HG03342 (cell line): ENCODE results near the gene REEP6.
"Not testable (repeated sequence)": the region's sequence is repeated elsewhere in the genome, so short reads cannot be mapped to it uniquely, and the experiment has no call there.

Source experiments
- ATAC-seq: cut with Tn5 transposase; IDR thresholded peaks from one replicate; pipeline ENCODE4 v1.9.1; 2021; ENCODE audit warnings: mild to moderate bottlenecking, moderate library complexity; ENCODE audit not compliant: unreplicated experiment

Gene REEP6

DNA sequence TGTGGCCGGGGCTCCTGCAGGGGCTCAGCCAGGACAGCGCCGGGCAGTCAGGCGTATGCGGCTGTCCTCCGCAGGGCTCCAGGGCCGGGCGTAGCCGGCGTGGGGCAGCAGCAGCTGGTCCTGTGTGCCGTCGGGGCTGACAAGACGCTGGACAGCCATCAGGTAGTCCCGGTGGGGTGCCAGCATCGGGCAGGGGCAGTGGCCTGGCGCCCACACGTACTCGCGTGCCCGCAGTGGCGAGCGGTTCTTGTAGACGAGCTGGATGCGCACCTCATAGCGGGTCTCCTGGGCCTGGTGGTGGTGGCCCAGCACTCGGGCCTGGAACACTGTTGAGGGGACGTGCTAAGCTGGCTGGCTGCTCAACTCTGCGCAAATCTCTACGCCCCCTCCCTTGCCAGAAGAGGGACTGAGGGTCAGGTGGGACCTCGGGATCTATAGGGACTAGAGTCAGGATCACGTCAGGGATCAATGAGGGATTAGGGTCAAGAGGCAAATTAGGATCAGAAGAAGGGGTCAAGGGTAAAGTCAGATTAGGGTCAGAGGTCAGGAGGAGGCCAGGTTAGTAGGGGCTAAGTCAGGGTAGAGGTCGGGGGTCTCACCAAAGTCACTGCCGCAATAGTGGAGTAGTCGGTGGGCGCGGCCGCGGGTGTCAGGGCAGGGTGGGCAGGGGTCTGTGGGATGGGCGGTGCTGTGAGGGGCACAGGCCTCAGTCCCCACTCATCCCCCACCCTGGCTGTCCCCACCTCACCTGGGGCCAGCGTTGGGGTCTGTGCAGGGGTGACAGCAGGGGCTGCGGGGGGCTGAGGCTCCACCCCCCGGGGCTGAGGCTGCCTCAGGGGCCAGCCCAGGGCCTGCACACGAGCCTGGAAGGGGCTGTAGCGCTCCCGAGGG, 15.3 kb downstream of the REEP6 start:
- ATAC-seq: no peak

- ATAC-seq: no peak
Observed at GRCh38 chr19:1507192-1507660, 16.2 kb downstream of the REEP6 start.

- peak; percentile 64 for ATAC-seq
Observed at GRCh38 chr19:1507763-1508506, 17.0 kb downstream of the REEP6 start.

GRCh38 chr19:1508507-1508856, 17.5 kb downstream of the REEP6 start:
- no peak for ATAC-seq

DNA sequence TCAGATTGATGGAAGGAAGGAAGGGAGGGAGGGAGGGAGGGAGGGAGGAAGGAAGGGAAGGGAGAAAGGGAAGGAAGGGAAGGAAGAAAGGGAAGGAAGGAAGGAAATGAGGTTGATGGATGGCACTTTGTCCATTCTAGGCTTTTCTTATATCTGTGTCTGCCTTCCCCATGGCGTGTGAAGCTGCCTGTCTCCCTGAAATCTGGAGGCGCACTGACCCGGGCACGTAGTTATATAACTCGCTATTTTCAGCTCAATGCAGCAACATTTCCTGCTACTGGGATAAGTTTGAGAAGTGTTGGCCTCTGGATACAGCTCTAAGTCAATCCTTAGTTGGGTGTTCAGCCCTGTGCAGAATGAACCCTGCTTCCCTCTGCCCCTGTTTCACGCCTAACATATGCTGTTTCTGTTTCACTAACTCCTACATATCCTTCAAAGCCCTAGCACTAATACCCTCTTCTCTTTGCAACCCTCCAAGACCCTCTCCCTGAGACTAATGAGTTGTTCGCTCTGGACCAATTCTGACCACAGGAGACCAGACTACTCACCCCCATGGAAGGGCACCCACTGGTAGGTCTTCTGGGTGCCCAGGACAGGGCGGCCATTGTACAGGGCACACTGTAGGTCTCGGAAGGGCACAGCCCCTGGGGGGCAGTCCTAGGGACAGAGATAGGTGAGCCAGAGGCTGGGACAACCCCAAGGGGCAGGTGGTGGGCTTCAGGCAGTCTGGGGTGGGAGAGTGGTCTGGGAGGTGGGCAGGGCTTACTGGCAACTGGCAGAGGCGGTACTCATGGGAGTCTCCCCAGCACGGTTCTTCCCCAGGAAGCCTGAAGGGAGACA, 18.8 kb downstream of the REEP6 start:
- ATAC-seq: no peak

DNA sequence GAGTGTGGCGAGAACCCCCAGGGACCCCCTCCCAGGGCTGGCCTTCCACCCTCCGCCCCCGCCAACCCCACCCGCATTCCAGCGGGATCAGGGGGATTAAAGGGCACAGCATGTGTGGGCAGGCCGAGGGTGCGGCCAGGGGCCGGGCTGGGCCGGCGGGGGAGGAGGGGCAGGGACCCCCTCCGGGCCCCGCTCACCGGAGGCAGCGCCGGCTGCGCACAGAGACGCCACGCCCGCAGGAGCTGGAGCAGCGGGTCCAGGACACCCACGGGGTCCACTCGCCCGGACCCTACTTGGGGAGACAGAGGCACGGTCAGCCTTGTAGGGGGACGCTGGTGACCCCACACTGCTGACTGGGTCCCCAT, 19.4 kb downstream of the REEP6 start:
- ATAC-seq: no peak

- no peak for ATAC-seq
Observed at GRCh38 chr19:1510807-1511206, 19.8 kb downstream of the REEP6 start.

DNA sequence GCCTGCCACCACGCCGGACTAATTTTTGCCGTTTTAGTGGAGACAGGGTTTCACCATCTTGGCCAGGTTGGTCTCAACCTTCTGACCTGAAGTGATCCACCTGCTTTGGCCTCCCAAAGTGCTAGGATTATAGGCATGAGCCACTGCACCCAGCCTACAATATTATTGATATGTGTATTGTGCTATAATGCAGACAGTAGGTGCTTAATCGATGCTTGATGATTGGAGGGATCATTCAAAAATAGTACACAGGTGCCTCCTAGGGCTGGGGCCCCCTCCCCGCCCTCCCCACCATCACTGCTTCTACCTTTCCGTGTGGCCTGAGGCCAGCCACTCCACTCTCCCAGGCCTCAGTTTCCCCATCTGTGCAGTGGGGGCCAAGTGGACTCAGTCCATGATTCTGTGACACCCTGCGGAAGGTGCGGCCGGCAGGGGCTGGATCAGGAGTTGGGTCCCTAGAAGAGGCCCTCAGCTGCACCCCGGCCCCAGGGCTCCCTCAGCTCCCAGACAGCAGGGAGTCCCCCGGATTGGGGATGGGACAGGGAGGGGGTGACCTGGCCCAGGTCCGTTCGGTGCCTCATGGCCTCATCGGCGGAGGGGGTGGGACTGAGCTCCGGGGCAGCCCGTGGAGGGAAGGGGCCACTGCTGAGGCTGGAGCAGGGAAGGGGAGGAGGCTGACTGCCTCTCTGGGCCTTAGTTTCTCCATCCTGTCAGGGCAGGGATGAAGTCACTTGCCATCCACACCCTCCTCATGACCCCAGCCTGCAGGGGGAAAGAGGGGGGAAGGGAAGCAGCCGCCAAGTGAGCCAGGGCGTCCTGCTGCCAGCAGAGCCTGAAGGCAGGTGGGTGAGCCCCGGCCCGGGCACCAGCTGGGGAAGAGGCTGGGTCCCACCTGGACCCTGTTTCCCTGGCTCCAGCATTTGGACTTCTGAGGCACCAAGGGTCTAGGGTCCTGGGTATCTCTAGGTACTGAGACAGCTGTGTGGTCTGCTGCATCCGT, 20.6 kb downstream of the REEP6 start:
- no peak for ATAC-seq

- ATAC-seq: no peak
Observed at GRCh38 chr19:1512671-1513498, 21.9 kb downstream of the REEP6 start, which contains the start of gene ADAMTSL5. TSS of gene ADAMTSL5 (minus strand) at chr19:1513019. CDS start at chr19:1510943, 2,076 bp downstream.

DNA sequence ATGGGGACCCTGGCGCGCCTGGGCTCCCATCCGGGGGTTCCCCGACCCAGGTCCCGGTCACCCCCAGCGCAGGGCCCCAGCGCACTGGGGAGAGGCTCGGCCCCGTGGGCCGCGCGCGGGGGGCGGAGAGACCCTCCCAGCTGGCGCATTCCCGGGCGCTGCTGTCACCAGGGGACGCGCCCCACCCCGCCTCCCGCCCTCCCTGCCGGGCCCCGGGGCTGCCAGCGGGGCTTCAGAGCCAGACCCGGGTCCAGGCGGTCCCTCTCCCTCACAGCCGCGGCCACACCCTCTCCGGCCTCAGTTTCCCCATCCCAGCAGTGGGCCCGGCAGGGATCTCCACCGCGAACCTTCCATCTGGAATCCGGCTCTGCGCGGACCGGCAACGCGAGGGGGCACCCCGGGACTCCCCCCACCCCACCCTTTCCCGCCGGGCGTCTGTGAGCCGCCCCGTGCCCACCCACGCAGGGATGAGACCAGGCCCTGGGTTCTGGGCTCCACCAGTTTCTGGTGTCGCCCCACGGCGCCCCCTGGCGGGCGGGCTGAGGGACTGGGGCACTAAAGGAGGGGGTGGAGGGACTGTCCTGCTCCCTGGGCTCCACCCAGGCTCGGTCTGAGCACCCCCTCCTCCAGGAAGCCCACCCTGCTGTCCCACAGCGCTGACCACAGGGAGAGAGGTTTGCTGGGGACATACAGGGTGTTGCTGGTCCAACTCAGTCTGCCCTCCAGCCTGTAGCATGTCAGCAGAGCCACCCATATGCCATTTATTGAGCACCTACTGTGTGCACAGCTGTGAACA, 22.7 kb downstream of the REEP6 start:
- no peak for ATAC-seq

GRCh38 chr19:1514295-1514661, 23.3 kb downstream of the REEP6 start:
- no peak for ATAC-seq

GRCh38 chr19:1514986-1515721, 24.2 kb downstream of the REEP6 start:
- no peak for ATAC-seq

- ATAC-seq: no peak
Observed at GRCh38 chr19:1516395-1516753, 25.4 kb downstream of the REEP6 start.

GRCh38 chr19:1518471-1518870, 27.5 kb downstream of the REEP6 start:
- ATAC-seq: no peak

- not testable (repeated sequence) for ATAC-seq
Observed at GRCh38 chr19:1519802-1520201, 28.8 kb downstream of the REEP6 start.

GRCh38 chr19:1520203-1520780, 29.3 kb downstream of the REEP6 start:
- ATAC-seq: no peak

DNA sequence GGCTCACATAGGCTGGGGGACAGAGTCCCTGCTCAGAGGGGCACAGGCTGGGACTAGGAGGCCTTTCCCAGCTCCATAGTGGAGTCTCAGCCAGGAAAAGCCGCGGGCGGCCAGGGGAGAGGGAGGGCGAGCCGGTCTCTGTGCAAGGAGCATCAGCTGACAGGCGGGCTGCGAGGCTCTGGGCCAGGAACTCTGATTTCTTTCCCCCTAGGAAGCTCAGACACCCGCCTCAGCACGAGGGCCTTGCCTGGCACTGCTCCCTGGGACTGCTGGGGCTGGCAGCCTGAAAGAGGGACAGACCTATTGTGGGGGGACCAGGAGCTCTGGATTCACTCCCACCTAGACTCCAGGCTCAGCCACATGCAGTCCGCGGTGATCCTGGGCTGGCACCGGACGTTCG, 30.7 kb downstream of the REEP6 start:
- no peak for ATAC-seq
